HG03571 (cell line): ENCODE data around the gene CRYGC.

ENCODE experiments used
- ATAC-seq: cut with Tn5 transposase; IDR thresholded peaks from one replicate; pipeline ENCODE4 v1.9.1; 2021; ENCODE audit not compliant: unreplicated experiment

CRYGC gene

GRCh38 chr2:208097801-208098200 is 31.8 kb downstream of the CRYGC start:
- no peak for ATAC-seq

GRCh38 chr2:208097313-208097712 is 32.3 kb downstream of the CRYGC start:
- no peak for ATAC-seq

- ATAC-seq, result no peak
Observed at GRCh38 chr2:208096080-208096479, 33.5 kb downstream of the CRYGC start.

GRCh38 chr2:208093128-208093527 is 36.5 kb downstream of the CRYGC start:
- no peak for ATAC-seq

- ATAC-seq, result no peak
Observed at GRCh38 chr2:208092093-208092832, 37.4 kb downstream of the CRYGC start.

GRCh38 chr2:208090420-208090819 is 39.2 kb downstream of the CRYGC start:
- no peak for ATAC-seq

GRCh38 chr2:208086029-208086428 is 43.6 kb downstream of the CRYGC start:
- ATAC-seq, result no peak

- ATAC-seq, result no peak
Observed at GRCh38 chr2:208083807-208084206, 45.8 kb downstream of the CRYGC start.
